Neural cell (in vitro differentiated cells): ENCODE measurements around the gene CABP7. TPM values are rescaled to one million over a fixed set of nuclear protein-coding genes. Genes with fewer than 3 reads are reported as not detected.

Experiments
- H2AFZ ChIP-seq: fragments of 200-600, 300-800 bp; sonication (generic), shearing (Covaris generic); 2 replicates; pipeline ENCODE4 v1.6.0; 2014; ENCODE audit warnings: low read depth, mild to moderate bottlenecking, antibody characterized with exemption, low read length, moderate library complexity
- H3F3A ChIP-seq: fragments of 200-600 bp; shearing (Covaris generic); 2 replicates; pipeline ENCODE4 v1.6.1; 2016; ENCODE audit warnings: mild to moderate bottlenecking, moderate library complexity, mixed read lengths, antibody characterized with exemption, low read length; ENCODE audit not compliant: insufficient read depth, poor library complexity, severe bottlenecking
- H3K27ac ChIP-seq: fragments of 200-600, 300-800 bp; sonication (generic), shearing (Covaris generic); 2 replicates; pipeline ENCODE4 v1.5.1; 2014; ENCODE audit warnings: mild to moderate bottlenecking, low read length, moderate library complexity
- H3K27me3 ChIP-seq: fragments of 300-800, 200-600 bp; sonication (generic), shearing (Covaris generic); 2 replicates; pipeline ENCODE4 v1.6.0; 2014; ENCODE audit warnings: mild to moderate bottlenecking, low read depth, low read length, moderate library complexity; ENCODE audit not compliant: insufficient read depth
- H3K36me3 ChIP-seq: fragments of 300-800, 200-600 bp; sonication (generic), shearing (Covaris generic); 2 replicates; pipeline ENCODE4 v1.5.1; 2014; ENCODE audit warnings: mild to moderate bottlenecking, antibody characterized with exemption, low read length, moderate library complexity; ENCODE audit not compliant: insufficient read depth
- H3K4me2 ChIP-seq: fragments of 300-800, 200-600 bp; sonication (generic), shearing (Covaris generic); 2 replicates; pipeline ENCODE4 v1.6.0; 2014; ENCODE audit warnings: mild to moderate bottlenecking, low read length
- H3K4me3 ChIP-seq: fragments of 300-800, 200-600 bp; sonication (generic), shearing (Covaris generic); 2 replicates; pipeline ENCODE4 v1.5.1; 2014; ENCODE audit warnings: mild to moderate bottlenecking, low read length, moderate library complexity
- H3K79me2 ChIP-seq: fragments of 200-600 bp; shearing (Covaris generic); replicated peaks from 2 replicates; pipeline ENCODE4 v1.6.0; 2014; ENCODE audit warnings: mild to moderate bottlenecking, low read length, moderate library complexity; ENCODE audit not compliant: insufficient read depth
- H3K9ac ChIP-seq: fragments of 300-800, 200-600 bp; sonication (generic), shearing (Covaris generic); 2 replicates; pipeline ENCODE4 v1.6.1; 2016; ENCODE audit warnings: mild to moderate bottlenecking, low read length, mixed read lengths
- H3K9me2 ChIP-seq: fragments of 200-600 bp; shearing (Covaris generic); 2 replicates; pipeline ENCODE4 v1.6.1; 2016; ENCODE audit warnings: mild to moderate bottlenecking, low read length, mixed read lengths; ENCODE audit not compliant: insufficient read depth
- H3K9me3 ChIP-seq: fragments of 200-600, 300-800 bp; sonication (generic), shearing (Covaris generic); 2 replicates; pipeline ENCODE4 v1.6.1; 2016; ENCODE audit warnings: mild to moderate bottlenecking, mixed run types, low read length, moderate library complexity, mixed read lengths
- H4K20me1 ChIP-seq: fragments of 200-600 bp; shearing (Covaris generic); 2 replicates; pipeline ENCODE4 v1.6.1; 2016; ENCODE audit warnings: mild to moderate bottlenecking, mixed run types; ENCODE audit not compliant: insufficient read depth
- EP300 ChIP-seq: fragments of 450-650 bp; conservative IDR thresholded peaks from 2 replicates; pipeline ENCODE4 v1.6.1; 2014; ENCODE audit warnings: antibody characterized with exemption, mild to moderate bottlenecking, moderate library complexity; ENCODE audit not compliant: poor library complexity, severe bottlenecking
- EZH2 ChIP-seq: fragments of 200-600, 300-800 bp; shearing (Covaris generic), sonication (generic); IDR thresholded peaks from 2 replicates; pipeline ENCODE4 v1.6.1; 2014; ENCODE audit warnings: antibody characterized with exemption, low read length, borderline replicate concordance, mild to moderate bottlenecking; ENCODE audit not compliant: insufficient read depth, poor library complexity, severe bottlenecking
- MXI1 ChIP-seq: fragments of 450-650 bp; conservative IDR thresholded peaks from 2 replicates; pipeline ENCODE4 v1.6.1; 2014; ENCODE audit warnings: antibody characterized with exemption, mild to moderate bottlenecking; ENCODE audit not compliant: poor library complexity, severe bottlenecking
- POLR2AphosphoS5 ChIP-seq: IDR thresholded peaks from 2 replicates; pipeline ENCODE4 v1.6.1; 2012
- RAD21 ChIP-seq: fragments of 450-650 bp; conservative IDR thresholded peaks from 2 replicates; pipeline ENCODE4 v1.6.1; 2014; ENCODE audit warnings: antibody characterized with exemption, mild to moderate bottlenecking, moderate library complexity
- SMC3 ChIP-seq: fragments of 450-650 bp; conservative IDR thresholded peaks from 2 replicates; pipeline ENCODE4 v1.6.1; 2014; ENCODE audit warnings: antibody characterized with exemption, mild to moderate bottlenecking, moderate library complexity; ENCODE audit not compliant: poor library complexity
- TAF1 ChIP-seq: IDR thresholded peaks from 2 replicates; pipeline ENCODE4 v1.6.1; 2012; ENCODE audit warnings: low read depth
- polyA plus RNA-seq: library from polyadenylated mRNA; depleted of rRNA; stranded (reverse); fragments of >200 nt; gene quantifications from 2 replicates; pipeline ENCODE4 v1.2.3, GENCODE V29; 2014
- TF ChIP-seq, protein P1 (sequence below): fragments of 450-650 bp; IDR thresholded peaks from 2 replicates; pipeline ENCODE4 v1.5.1; 2014; ENCODE audit warnings: antibody characterized with exemption, mild to moderate bottlenecking, moderate library complexity; ENCODE audit not compliant: poor library complexity, severe bottlenecking
- TF ChIP-seq, protein P2 (sequence below): IDR thresholded peaks from 2 replicates; pipeline ENCODE4 v1.6.1; 2012; ENCODE audit warnings: borderline replicate concordance

CABP7 gene
- polyA plus RNA-seq, 1 donor from 2014 or later, result 0.67 TPM

GRCh38 chr22:29732883-29733282 is 13.1 kb downstream of the CABP7 start:
- Histone ChIP-seq H3K36me3 (no peaks in the 10 kb centered on the region), H3K9me2 (no peaks in the 10 kb centered on the region), H3K4me3 (no peak overlapping the region), H4K20me1 (no peaks in the 10 kb centered on the region), H3K9ac (no peak overlapping the region), H3K27me3 (no peaks in the 10 kb centered on the region), H3K9me3 (no peaks in the 10 kb centered on the region), H3K27ac (no peak overlapping the region), H3K79me2 (no peaks in the 10 kb centered on the region), H3K4me2 (no peak overlapping the region), H3F3A (no peaks in the 10 kb centered on the region), H2AFZ (no peak overlapping the region)
- TF ChIP-seq TAF1, result no peak
- TF ChIP-seq, protein P1, sequence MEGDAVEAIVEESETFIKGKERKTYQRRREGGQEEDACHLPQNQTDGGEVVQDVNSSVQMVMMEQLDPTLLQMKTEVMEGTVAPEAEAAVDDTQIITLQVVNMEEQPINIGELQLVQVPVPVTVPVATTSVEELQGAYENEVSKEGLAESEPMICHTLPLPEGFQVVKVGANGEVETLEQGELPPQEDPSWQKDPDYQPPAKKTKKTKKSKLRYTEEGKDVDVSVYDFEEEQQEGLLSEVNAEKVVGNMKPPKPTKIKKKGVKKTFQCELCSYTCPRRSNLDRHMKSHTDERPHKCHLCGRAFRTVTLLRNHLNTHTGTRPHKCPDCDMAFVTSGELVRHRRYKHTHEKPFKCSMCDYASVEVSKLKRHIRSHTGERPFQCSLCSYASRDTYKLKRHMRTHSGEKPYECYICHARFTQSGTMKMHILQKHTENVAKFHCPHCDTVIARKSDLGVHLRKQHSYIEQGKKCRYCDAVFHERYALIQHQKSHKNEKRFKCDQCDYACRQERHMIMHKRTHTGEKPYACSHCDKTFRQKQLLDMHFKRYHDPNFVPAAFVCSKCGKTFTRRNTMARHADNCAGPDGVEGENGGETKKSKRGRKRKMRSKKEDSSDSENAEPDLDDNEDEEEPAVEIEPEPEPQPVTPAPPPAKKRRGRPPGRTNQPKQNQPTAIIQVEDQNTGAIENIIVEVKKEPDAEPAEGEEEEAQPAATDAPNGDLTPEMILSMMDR, result no peak
- TF ChIP-seq EP300, result no peak
- TF ChIP-seq SMC3, result no peak
- TF ChIP-seq, protein P2, sequence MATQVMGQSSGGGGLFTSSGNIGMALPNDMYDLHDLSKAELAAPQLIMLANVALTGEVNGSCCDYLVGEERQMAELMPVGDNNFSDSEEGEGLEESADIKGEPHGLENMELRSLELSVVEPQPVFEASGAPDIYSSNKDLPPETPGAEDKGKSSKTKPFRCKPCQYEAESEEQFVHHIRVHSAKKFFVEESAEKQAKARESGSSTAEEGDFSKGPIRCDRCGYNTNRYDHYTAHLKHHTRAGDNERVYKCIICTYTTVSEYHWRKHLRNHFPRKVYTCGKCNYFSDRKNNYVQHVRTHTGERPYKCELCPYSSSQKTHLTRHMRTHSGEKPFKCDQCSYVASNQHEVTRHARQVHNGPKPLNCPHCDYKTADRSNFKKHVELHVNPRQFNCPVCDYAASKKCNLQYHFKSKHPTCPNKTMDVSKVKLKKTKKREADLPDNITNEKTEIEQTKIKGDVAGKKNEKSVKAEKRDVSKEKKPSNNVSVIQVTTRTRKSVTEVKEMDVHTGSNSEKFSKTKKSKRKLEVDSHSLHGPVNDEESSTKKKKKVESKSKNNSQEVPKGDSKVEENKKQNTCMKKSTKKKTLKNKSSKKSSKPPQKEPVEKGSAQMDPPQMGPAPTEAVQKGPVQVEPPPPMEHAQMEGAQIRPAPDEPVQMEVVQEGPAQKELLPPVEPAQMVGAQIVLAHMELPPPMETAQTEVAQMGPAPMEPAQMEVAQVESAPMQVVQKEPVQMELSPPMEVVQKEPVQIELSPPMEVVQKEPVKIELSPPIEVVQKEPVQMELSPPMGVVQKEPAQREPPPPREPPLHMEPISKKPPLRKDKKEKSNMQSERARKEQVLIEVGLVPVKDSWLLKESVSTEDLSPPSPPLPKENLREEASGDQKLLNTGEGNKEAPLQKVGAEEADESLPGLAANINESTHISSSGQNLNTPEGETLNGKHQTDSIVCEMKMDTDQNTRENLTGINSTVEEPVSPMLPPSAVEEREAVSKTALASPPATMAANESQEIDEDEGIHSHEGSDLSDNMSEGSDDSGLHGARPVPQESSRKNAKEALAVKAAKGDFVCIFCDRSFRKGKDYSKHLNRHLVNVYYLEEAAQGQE, result no peak
- TF ChIP-seq POLR2AphosphoS5, result no peak
- no peak for TF ChIP-seq EZH2
- TF ChIP-seq RAD21, result no peak
- TF ChIP-seq MXI1, result no peak

DNA sequence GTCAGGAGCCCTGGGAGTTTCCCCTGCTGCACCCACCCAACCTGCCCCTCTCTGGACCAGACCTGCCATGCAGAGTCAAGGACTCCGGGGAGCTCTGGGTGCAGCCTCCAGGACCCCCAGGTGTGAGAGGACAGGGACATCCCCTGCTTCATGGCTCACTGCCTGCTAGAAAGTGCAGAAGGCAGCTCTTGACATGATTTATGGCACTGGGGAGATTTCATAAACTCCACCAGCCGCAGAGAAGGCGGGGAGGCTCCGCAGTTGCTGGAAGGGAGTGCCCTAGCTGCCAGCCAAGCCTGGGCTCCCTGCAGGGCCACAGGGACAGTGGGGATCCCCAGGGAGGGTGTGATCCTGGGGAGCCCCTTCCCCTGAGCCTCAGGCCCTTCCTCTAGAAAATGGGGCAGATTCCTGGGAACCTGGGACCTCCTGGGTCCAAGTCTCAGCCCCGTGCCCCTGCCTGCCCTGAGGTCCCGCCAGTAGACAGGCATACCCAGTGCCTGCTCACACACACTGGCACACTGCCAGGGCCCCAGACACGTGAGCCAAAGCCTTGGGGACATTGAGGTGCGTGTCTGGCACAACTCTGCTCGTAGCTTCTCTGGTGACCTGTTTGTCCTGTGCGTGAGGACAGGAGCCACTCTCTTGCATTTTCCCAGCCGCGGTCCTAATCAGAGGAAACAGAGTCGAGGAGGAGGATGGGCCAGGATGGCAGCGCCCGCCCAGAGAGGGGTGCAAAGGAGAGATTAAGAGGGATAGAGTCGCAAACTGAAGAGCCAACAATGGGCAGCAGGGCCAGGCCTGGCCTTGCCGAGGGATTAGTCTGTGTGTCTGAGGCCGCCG is 13.8 kb downstream of the CABP7 start:
- Histone ChIP-seq H3K9ac (no peak overlapping the region), H3K36me3 (no peaks in the 10 kb centered on the region), H3K9me3 (no peaks in the 10 kb centered on the region), H3K4me2 (no peak overlapping the region), H3K9me2 (no peaks in the 10 kb centered on the region), H3K27me3 (no peaks in the 10 kb centered on the region), H4K20me1 (no peaks in the 10 kb centered on the region), H3K4me3 (no peak overlapping the region), H3F3A (no peaks in the 10 kb centered on the region), H2AFZ (no peak overlapping the region), H3K27ac (no peak overlapping the region), H3K79me2 (no peaks in the 10 kb centered on the region)
- no peak for TF ChIP-seq EZH2
- TF ChIP-seq EP300, result no peak
